Adipocyte (in vitro differentiated cells): ENCODE measurements around the gene CCDC69.
"Not testable (repeated sequence)": the region's sequence is repeated elsewhere in the genome, so short reads cannot be mapped to it uniquely, and the experiment has no call there.

ENCODE experiments used
- DNase-seq: peaks from one replicate; pipeline ENCODE4 v3.0.0-alpha.2; 2015; ENCODE audit warnings: low read depth
- H3K27me3 ChIP-seq: replicated peaks from 2 replicates; pipeline ENCODE4 v1.7.0; 2013; ENCODE audit warnings: mild to moderate bottlenecking, low read length, moderate library complexity; ENCODE audit not compliant: control insufficient read depth, insufficient read depth
- H3K36me3 ChIP-seq: 2 replicates; pipeline ENCODE4 v1.7.0; 2013; ENCODE audit warnings: low read length, mild to moderate bottlenecking, moderate library complexity; ENCODE audit not compliant: control insufficient read depth, insufficient read depth, severe bottlenecking
- H3K4me1 ChIP-seq: 2 replicates; pipeline ENCODE4 v1.7.0; 2013; ENCODE audit warnings: mild to moderate bottlenecking, low read length, moderate library complexity; ENCODE audit not compliant: control insufficient read depth, insufficient read depth
- H3K4me3 ChIP-seq: 2 replicates; pipeline ENCODE4 v1.7.0; 2013; ENCODE audit warnings: mild to moderate bottlenecking, low read length, moderate library complexity
- H3K9ac ChIP-seq: 2 replicates; pipeline ENCODE4 v1.7.0; 2013; ENCODE audit warnings: mild to moderate bottlenecking, low read length, moderate library complexity
- H3K9me3 ChIP-seq: 2 replicates; pipeline ENCODE4 v1.7.0; 2013; ENCODE audit warnings: mild to moderate bottlenecking, low read length, moderate library complexity; ENCODE audit not compliant: control insufficient read depth

CCDC69 gene

DNA sequence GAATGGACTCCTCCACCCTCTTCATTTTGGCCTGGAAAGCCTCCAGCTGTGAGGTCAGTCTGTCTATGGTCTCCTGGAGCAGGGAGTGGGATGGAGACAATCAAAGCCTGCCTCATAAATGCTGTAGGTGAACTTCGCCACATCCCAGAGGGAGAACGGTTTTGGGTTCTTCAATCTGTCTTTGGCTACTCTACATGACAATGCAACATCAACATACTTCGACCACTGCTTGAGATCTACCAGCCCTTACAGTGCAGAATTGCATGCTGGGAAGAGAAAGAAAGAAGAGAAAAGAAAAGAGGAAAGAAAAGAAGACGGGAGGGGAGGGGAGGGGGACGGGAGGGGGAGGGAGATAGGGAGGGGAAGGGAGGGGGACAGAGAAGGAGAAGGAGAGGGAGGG lies 37.8 kb downstream of the CCDC69 start:
- no peaks in the 10 kb centered on the region for H3K27me3 ChIP-seq
- DNase-seq, result no peak
- peaks cover 29% of the 10 kb centered on the region for H3K4me1 ChIP-seq
- peaks cover 54% of the 10 kb centered on the region for H3K36me3 ChIP-seq
- H3K4me3 ChIP-seq, result no peak overlapping the region
- peaks cover 2% of the 10 kb centered on the region for H3K9me3 ChIP-seq
- H3K9ac ChIP-seq, result no peak overlapping the region

DNA sequence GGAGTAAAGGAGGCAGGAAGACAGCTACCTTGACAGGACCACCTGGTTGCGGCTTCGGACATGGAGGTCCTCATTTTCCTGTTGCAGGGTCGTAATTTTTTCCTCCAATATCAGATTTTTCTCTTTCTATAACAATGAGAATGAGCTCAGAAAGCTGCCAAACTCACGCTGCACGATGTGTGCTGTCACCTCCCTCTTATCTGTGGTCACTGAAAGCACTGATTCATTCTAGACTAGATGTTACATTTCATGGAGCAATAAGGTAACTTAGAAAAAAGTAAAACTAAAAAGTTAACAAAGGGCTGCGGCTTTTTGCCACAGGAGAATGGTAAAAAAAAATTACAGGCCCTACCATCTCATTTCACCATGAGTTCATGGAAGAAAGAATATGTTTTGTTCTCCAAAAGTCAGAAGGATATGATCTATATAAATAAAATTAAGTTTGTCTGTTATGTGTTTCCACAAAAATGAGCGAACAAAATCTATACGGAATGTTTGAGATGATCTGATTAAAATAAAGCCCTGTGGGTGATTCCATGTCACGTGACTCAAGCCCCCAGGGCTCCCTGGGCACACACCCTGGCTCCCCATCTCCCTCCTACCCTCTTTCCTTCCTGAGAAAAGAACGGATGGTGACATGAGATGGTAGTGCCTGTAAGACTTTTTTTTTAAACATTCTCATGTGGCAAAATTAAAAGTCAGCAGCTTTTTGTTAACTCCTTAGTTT lies 39.4 kb downstream of the CCDC69 start:
- Histone ChIP-seq H3K9me3 (peaks cover 2% of the 10 kb centered on the region), H3K9ac (no peak overlapping the region), H3K4me1 (peaks cover 29% of the 10 kb centered on the region), H3K36me3 (peaks cover 53% of the 10 kb centered on the region), H3K4me3 (no peak overlapping the region), H3K27me3 (no peaks in the 10 kb centered on the region)
- no peak for DNase-seq

DNA sequence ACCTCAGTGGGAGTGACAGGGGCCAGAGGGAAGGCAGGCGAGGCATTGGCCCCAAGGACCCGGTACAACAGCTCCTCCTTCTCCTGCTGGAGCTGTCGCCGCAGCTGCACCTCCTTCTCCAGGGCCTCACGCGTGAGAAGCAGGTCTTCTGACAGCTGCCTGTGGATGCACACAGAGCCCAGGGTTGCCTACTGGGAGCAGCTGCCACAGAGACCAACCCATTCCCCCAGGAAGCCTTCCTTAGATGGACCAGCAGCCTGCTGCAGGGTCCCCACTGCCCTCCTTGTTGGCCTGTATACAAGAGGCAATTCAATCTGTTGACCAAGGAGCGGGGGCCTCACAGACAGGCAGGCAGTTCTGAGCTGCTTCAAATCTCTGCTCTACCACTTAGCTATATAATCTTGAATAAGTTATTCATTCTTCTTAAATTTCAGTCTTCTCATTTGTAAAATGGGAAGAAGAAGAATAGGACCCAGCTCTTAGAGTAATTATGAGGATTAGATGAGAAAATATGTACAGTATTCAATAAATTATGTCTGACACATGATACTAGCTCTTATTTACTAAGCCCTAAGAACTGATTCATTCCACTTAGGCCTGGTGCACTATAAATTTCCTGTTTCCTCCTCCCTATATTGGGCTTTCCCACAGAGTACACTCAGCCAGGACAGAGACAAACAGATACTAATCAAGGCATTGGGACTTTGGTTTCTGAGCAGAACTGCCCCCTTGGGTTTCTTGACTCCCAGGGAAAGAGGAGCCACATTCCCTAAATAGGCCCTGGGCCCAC lies 40.2 kb downstream of the CCDC69 start:
- H3K9ac ChIP-seq, result no peak overlapping the region
- H3K4me1 ChIP-seq, result peaks cover 29% of the 10 kb centered on the region
- H3K9me3 ChIP-seq, result no peaks in the 10 kb centered on the region
- peaks cover 52% of the 10 kb centered on the region for H3K36me3 ChIP-seq
- no peaks in the 10 kb centered on the region for H3K27me3 ChIP-seq
- H3K4me3 ChIP-seq, result no peak overlapping the region
- DNase-seq, result peak; percentile 60

DNA sequence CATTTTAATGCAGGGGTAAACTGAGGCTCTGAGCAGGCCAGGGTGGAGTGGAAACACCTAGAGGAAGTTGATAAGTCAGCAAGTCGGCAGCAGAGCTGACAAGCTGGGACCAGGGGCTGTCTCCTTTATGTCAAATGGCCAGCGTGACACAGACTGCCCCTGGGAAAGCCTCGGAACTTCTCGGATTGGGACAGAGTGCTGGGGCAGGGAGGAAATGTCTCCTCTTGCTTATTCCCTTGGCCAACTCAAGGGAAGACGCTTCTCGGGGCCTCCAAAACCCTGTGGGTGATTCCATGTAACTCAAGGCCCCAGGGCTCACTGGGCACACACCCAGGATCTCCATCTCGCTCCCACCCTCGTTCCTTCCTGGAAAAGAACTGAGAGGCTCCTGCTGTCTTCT lies 40.9 kb downstream of the CCDC69 start:
- peaks cover 29% of the 10 kb centered on the region for H3K4me1 ChIP-seq
- peaks cover 54% of the 10 kb centered on the region for H3K36me3 ChIP-seq
- no peaks in the 10 kb centered on the region for H3K27me3 ChIP-seq
- H3K4me3 ChIP-seq, result no peak overlapping the region
- no peak for DNase-seq
- no peak overlapping the region for H3K9ac ChIP-seq
- no peaks in the 10 kb centered on the region for H3K9me3 ChIP-seq

DNA sequence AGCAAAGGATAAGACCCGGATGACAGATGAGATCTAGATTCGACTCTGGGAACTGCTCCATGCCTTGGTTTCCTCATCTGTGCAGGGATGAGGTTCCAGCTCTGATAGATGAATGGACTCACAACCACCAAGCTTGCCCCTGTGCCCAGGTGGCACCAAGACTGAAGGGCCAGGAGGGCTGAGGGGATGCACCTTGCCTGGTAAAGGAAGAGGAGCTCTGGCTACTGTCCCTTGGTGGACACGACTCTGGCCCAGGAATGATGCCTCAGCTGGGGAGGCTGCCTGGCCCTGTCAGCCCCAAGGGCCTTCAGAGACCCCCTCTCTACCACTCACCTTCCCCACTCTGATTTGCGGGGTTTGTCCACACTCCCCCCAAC lies 41.4 kb downstream of the CCDC69 start:
- Histone ChIP-seq H3K9me3 (no peaks in the 10 kb centered on the region), H3K9ac (peak overlapping the region; percentile 7), H3K36me3 (peaks cover 50% of the 10 kb centered on the region), H3K27me3 (no peaks in the 10 kb centered on the region), H3K4me3 (no peak overlapping the region), H3K4me1 (peaks cover 29% of the 10 kb centered on the region)
- DNase-seq, result no peak

DNA sequence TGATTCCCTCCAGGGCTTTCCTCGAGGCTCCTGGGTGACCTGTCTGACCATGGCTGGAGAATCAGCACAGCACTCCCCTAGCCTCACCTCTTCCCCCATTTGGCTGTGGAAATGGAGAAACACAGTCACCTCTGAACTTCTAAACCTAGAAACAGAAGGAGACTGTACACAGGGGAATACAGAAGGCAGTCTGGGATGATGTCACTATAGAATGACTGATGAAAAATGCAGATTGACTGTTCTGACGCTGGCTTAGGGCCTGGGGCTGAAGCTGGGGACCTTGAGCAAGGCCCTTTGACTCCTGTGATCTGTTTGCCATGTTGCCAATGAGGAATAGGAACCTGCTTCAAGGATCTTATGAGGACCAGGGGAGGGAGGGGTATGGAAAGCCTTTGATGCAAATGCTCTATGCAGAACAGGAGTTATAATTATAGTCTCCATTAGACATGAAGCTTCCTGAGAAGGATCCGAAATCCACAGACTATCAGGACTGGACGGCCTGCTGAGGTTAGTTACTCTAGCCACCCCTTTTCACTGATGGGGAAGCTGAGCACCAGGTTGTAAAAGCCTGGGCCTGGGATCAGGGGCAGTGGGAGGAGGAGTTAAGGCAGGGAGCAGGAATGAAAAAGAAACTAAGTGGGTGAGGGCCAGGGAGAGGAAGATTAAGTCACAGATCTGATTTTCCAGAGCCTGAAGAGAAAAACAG lies 41.9 kb downstream of the CCDC69 start:
- peak overlapping the region; percentile 7 for H3K9ac ChIP-seq
- H3K4me3 ChIP-seq, result no peak overlapping the region
- H3K9me3 ChIP-seq, result no peaks in the 10 kb centered on the region
- peak; percentile 42 for DNase-seq
- H3K27me3 ChIP-seq, result no peaks in the 10 kb centered on the region
- H3K4me1 ChIP-seq, result peaks cover 29% of the 10 kb centered on the region
- H3K36me3 ChIP-seq, result peaks cover 44% of the 10 kb centered on the region

DNA sequence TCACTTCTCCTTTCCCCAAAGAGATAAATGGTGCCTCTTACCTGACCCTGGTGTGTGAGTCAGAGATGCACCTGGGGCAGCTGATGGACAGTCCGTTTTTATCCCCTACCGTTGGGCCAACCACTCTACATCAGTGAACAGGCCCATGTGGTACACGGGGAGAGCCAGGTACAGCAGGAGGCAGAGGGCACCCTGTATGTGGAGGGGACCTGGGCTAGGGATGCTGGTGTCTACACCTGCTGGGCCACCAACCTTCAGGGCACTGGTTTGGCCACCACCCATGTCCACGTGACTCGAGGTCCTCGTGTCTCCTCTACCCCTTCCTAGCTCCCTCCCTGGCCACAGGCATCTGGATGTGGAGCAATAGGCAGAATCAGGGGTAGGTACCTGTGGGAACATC lies 43.6 kb downstream of the CCDC69 start:
- H3K4me1 ChIP-seq, result peaks cover 29% of the 10 kb centered on the region
- H3K27me3 ChIP-seq, result no peaks in the 10 kb centered on the region
- H3K4me3 ChIP-seq, result no peak overlapping the region
- DNase-seq, result no peak
- peaks cover 34% of the 10 kb centered on the region for H3K36me3 ChIP-seq
- H3K9ac ChIP-seq, result no peak overlapping the region
- H3K9me3 ChIP-seq, result no peaks in the 10 kb centered on the region

DNA sequence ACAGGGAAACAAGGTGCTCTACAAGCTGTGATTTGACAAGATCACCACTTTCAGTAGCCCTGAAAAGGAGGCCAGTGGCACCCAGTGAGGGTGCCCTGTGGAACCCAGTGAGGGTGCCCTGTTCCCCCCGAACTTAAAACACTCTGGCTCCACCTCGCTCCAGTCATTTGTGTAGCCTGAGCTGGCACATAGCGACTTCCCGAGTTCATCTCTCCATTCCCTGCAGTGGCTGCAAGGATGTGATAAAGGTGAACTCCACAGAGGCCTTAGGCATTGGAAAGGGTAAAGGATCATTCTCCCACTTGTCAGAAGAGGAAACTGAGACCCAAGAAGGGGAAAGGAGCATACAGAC lies 44.4 kb downstream of the CCDC69 start:
- Histone ChIP-seq H3K4me3 (no peak overlapping the region), H3K36me3 (peaks cover 26% of the 10 kb centered on the region), H3K9ac (no peak overlapping the region), H3K27me3 (no peaks in the 10 kb centered on the region), H3K9me3 (no peaks in the 10 kb centered on the region), H3K4me1 (peaks cover 29% of the 10 kb centered on the region)
- no peak for DNase-seq

DNA sequence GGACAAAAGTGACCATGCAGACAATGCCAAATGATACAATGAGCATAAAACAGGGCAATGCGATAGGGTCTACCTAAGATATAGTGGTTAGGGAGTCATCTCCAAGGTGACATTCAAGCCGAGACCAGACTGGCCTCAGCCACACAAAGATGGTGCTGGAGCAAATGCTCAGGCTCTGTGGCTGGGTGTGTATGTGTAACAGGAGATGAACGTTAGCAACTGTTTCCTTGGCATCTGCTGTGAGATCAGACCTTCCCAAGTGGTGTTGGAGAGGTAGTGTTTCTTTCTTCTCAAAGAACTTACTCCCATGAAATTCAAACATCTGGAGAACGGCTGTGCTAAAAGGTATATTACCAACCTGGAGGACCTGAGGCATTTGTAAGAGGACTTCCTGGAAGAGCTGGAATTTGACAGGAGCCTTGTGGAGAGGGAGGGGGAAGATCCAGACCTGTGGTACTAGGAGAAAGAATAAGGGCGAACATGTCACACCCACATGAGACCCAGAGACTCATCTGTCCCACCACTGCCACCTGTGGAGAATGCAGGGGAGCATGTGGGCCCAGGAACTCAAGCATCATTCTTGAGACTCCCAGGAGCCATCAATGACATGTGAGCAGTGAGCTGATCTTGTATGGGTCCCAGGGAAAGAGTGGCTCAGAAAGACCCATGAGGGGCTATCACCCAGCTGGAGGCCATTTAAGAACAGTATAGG lies 45.0 kb downstream of the CCDC69 start:
- H3K9me3 ChIP-seq, result no peaks in the 10 kb centered on the region
- H3K9ac ChIP-seq, result no peak overlapping the region
- DNase-seq, result no peak
- H3K4me1 ChIP-seq, result peaks cover 28% of the 10 kb centered on the region
- no peak overlapping the region for H3K4me3 ChIP-seq
- peaks cover 21% of the 10 kb centered on the region for H3K36me3 ChIP-seq
- no peaks in the 10 kb centered on the region for H3K27me3 ChIP-seq

DNA sequence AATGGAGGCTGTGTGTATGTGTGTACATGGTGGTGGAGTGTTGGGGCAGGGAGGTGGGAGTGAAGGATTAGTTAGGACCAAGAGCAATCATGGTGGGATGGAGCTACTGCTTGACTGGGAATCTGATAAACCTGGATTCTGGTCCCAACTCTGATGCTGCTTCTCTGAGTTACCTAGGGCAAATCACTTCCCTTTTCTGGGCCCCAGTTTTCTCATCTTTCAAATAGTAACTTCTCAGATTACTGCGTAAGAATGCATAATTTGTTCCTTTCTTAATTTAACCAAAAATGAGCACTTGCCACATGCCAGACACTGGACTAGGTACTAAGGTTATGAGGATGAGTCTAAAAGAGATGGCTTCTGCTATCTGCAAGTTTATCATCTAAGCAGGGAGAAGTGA lies 45.5 kb downstream of the CCDC69 start:
- H3K27me3 ChIP-seq, result no peaks in the 10 kb centered on the region
- H3K4me1 ChIP-seq, result peaks cover 26% of the 10 kb centered on the region
- DNase-seq, result no peak
- H3K36me3 ChIP-seq, result peaks cover 15% of the 10 kb centered on the region
- no peaks in the 10 kb centered on the region for H3K9me3 ChIP-seq
- H3K9ac ChIP-seq, result no peak overlapping the region
- no peak overlapping the region for H3K4me3 ChIP-seq

DNA sequence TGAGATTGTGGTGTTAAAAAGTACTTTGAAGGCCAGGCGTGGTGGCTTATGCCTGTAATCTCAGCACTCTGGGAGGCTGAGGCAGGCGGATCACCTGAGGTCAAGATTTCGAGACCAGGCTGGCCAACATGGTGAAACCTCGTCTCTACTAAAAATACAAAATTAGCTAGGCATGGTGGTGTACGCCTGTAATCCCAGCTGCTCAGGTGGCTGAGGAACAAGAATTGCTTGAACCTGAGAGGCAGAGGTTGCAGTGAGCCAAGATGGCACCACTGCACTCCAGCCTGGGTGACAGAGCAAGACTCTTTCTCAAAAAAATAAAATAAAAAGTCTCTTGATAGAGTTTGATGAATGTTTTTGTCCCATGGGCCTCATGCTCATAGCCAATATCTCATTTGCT lies 47.6 kb downstream of the CCDC69 start:
- H3K9ac ChIP-seq, H3K27me3 ChIP-seq, DNase-seq, H3K4me1 ChIP-seq, H3K9me3 ChIP-seq, H3K4me3 ChIP-seq: not testable (repeated sequence)
- peaks cover 11% of the 10 kb centered on the region for H3K36me3 ChIP-seq
